Subcutaneous preadipocyte (primary cell): ENCODE results near the gene APOC3. TPM values are rescaled to one million over a fixed set of nuclear protein-coding genes. Genes with fewer than 3 reads are reported as not detected.

Source experiments
- total RNA-seq: library from RNA; depleted of rRNA; stranded (reverse); fragments of >200 nt; gene quantifications from 2 replicates; pipeline ENCODE4 v1.2.3, GENCODE V29; 2012

Gene APOC3
- total RNA-seq = not detected in 2 replicates

DNA sequence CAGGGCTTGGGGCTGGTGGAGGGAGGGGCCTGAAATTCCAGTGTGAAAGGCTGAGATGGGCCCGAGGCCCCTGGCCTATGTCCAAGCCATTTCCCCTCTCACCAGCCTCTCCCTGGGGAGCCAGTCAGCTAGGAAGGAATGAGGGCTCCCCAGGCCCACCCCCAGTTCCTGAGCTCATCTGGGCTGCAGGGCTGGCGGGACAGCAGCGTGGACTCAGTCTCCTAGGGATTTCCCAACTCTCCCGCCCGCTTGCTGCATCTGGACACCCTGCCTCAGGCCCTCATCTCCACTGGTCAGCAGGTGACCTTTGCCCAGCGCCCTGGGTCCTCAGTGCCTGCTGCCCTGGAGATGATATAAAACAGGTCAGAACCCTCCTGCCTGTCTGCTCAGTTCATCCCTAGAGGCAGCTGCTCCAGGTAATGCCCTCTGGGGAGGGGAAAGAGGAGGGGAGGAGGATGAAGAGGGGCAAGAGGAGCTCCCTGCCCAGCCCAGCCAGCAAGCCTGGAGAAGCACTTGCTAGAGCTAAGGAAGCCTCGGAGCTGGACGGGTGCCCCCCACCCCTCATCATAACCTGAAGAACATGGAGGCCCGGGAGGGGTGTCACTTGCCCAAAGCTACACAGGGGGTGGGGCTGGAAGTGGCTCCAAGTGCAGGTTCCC is at the start of gene APOC3:
Gene APOC3 (plus strand): TSS at position 383 of the 659 bp plus-strand sequence. CDS start 676 bp downstream, outside the sequence.

DNA sequence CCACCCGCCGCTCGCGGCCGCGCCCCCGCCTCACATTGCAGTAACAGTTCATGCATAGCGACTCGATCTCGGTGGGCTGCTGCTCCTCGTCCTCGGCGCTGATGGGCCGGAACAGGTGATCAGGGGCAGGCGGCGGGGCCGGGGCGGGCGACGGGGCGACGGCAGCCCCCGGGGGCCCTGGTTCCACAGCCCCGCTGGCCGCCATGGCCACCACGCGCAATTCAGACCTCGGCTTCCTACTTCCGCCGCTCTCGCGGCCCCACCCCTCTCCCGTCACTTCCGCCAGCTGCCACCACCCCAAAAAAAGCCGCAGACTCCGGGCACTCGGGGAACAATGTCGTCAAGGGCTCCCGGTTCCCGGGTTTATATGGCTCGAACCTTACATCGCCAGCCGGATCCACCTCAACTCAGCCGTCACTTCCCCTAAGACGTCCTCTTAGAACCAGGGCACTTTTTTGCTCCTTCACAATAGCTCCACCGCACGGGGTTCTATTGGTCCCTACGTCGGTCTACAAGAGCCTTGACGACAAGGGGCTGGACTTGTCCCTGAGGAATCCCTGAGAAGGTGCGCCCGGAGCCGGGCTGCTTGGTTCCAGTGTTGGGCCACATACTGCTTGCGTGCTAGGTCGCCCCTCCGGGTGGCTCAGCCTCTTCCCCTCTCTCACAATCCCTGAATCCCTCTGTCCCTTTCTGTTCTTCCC is 41.8 kb upstream of the APOC3 start, which contains the start of gene ZPR1:
Gene ZPR1 (minus strand): TSS at position 238 of the 701 bp plus-strand sequence. CDS start 33 bp downstream, at position 205.

DNA sequence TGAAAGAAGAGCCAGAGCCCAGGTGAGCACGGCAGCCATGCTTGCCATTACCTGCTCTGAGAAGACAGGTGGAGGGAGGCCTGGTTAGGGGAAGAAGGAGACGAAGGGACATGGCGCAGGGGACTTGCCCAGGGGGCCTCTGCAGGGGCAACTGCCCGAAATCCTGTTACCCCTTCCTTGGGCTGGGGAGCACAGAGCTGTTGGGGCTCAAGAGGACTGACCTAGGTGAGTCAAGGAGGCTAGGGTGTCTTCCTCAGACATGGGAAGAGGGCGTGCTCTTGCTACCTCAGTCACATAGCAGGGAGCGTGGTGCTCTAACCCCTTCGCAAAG is 37.9 kb upstream of the APOC3 start, which contains the start of gene APOA5:
Gene APOA5 (minus strand): TSS at position 67 of the 331 bp plus-strand sequence. CDS start 19 bp downstream, at position 48.

DNA sequence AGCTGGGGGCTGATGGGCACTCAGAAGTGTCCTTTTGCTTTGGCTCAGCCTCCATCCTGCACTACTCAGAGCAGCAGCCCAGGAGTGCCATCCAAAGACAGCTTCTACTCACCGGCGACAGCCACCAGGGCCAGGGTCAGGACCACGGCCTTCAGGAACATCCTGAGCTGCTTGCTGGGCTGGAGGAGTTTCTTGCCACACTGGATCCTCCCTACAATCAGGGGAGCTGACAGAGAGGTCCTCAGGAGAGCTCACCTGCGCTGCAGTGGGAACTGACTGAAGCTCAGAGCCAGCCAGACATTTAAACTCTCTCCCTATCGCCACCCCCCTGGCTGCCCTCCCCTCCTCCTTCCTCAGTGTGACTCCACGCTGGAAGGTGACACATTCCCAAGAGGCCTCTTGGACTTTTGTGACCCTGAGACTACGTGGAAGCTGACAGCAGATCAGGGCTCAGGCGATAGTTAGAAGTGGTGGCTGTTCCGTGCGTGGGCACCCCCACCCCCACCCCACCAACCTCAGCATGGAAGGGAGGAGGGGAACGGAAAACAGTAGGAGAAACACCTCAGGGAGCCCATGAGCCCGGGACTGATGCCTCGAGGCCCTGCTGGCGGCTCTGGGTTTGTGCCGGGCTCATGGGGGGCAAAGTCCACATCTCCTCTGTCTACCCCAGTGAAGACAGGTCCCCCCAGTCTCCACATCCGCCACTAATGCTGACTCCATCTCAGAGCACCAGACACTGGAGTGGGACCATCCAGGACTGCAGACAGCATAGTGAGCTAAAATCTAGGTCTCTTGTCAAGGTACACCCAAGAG is 6.5 kb upstream of the APOC3 start, which contains the start of gene APOA4:
Gene APOA4 (minus strand): TSS at position 274 of the 813 bp plus-strand sequence. CDS start 113 bp downstream, at position 161.

DNA sequence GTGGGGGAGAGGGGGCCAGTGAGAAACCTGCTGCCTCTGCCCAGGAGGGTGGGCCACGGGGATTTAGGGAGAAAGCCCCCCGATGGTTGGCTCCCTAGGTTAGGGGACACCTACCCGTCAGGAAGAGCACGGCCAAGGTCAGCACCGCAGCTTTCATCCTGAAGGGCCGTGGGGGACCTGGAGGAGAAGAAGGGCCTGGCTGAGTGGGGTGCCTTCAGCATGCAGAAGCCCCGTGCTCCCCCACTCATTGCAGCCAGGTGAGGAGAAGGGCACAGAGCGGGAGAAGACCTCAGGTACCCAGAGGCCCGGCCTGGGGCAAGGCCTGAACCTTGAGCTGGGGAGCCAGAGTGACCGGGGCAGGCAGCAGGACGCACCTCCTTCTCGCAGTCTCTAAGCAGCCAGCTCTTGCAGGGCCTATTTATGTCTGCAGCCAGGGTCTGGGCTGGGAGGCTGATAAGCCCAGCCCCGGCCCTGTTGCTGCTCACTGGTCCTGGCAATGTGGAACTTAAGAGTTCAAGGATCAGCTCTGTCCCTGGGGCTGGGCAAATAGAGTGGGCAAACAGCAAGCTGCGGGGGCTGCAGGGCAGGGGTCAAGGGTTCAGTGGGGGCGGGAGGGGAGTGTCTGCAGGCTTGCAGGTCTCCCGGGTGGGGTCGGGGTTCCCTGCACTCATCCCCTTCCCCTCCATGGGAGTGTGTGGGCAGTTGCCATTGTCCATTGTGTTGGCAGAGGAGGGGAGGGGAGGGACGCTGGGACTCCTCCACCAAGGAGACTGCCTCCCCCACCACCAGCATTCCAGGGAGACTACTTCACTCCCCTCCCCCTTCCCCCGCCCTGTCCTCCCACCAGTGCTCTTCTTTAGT is 7.8 kb downstream of the APOC3 start, which contains the start of gene APOA1:
Gene APOA1 (minus strand): TSS at position 392 of the 861 bp plus-strand sequence. CDS start 235 bp downstream, at position 157.

Other genes with a start within 250 kb of the APOC3 start
- 9.9 and 15.8 TPM in 2 replicates for gene BUD13, start 56.9 kb upstream of the APOC3 start, total RNA-seq
- 36.4 and 44.2 TPM in 2 replicates for gene ZPR1, start 41.9 kb upstream of the APOC3 start, total RNA-seq
- not detected in 2 replicates for gene APOA5, start 38.0 kb upstream of the APOC3 start, total RNA-seq
- not detected in 2 replicates for gene APOA4, start 6.6 kb upstream of the APOC3 start, total RNA-seq
- not detected in 2 replicates for gene APOA1, start 7.7 kb downstream of the APOC3 start, total RNA-seq